ENCODE measurements around the gene ZFHX3.
A peak's percentile ranks its signal among the peaks of the same experiment; 100 is the strongest.
"Not testable (repeated sequence)": the region's sequence is repeated elsewhere in the genome, so short reads cannot be mapped to it uniquely, and the experiment has no call there.

The ZFHX3 gene

GRCh38 chr16:73021866-73022495 is 25.9 kb downstream of the ZFHX3 start:
- DNase-seq (ENCODE audit: low spot score) = no peak

GRCh38 chr16:73020409-73020884 is 27.5 kb downstream of the ZFHX3 start:
- peak; percentile 45 for DNase-seq (ENCODE audit: low spot score)

DNA sequence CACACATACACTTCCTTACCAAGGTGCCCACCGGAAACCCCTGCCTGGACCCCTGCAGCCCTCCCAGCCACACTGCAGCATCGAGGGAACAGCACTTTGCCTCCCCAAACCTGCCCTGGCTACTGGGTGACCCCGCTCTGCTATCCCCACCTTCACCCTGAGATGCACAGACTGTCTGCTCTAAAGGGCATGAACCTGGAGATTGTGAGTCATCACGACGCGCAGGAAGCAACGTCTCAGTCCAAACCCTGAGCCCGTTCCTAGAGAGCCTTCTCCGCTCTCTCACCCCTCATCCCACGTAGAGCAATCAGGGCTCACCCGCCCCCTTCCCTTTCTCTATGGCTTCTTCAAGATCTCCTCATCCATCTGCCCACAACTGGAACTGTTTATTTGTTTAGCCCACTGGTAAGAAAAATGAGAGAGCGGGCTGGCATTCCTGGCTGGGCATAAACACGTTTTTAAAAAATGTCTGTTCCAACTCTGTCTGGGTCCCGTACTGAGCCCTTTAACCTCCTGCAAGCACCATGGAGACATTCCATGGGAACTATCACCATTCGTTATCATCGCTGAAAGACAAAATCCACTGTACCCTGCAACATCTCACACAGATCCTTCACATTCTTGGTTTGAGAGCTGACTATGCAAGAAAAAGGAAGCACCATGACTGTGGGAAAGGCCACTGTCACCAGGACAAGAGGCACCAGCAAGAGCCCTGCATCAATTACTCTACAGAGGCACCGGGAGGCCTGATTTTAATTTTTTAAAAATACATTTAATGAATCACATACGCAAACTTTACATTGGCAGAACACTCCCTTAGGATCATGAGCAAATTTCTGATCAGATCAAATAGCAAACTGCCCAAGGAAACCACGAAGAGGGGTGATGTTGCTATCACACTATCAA is 28.2 kb downstream of the ZFHX3 start:
- DNase-seq (ENCODE audit: low spot score) = peak; percentile 16

GRCh38 chr16:73018821-73019456 is 29.0 kb downstream of the ZFHX3 start:
- DNase-seq (ENCODE audit: low spot score) = no peak

GRCh38 chr16:73017321-73017720 is 30.6 kb downstream of the ZFHX3 start:
- no peak for DNase-seq (ENCODE audit: low spot score)

- no peak for DNase-seq (ENCODE audit: low spot score)
Measured at GRCh38 chr16:73016488-73016830, 31.5 kb downstream of the ZFHX3 start.

- no peak for DNase-seq (ENCODE audit: low spot score)
Measured at GRCh38 chr16:73015612-73016487, 32.1 kb downstream of the ZFHX3 start.

- DNase-seq (ENCODE audit: low spot score) = no peak
Measured at GRCh38 chr16:73014768-73015167, 33.2 kb downstream of the ZFHX3 start.

DNA sequence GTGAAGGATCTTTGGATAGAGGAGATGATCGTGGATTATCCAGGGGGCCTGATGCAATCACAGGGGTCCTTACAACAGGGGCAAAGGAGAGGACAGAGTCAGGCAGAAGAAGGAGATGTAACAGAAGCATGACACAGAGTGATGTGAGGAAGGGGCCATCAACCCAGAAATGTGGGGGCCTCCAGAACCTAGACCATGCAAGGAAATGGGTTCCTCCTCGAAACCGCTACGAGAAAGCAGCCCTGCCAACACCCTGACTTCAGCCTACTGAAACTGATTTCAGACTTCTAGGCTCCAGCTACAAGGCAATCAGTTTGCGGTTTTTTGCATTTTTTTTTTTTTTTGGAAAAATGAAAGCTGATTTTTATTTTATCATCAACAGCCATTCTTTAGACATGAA is 34.0 kb downstream of the ZFHX3 start:
- no peak for DNase-seq (ENCODE audit: low spot score)

DNA sequence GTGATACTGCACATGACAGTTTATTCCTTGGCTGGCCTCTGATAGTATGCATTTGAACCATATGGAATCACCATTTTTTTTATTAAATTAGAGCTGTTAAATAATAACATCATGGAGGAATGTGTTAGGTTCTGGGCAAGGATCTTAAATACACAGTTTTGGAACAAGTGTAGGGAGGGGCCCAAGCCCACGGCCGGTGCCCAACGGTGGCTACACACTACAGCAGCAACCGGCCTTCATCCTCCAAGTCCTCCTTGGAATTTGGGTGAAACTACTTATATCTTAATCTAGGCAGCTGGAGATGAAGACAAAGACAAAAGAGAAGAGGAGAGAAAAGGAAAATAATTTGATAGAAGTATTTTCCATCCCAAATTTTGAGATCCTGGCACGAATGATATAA is 35.6 kb downstream of the ZFHX3 start:
- no peak for DNase-seq (ENCODE audit: low spot score)

GRCh38 chr16:73011926-73012325 is 36.0 kb downstream of the ZFHX3 start:
- no peak for DNase-seq (ENCODE audit: low spot score)

DNA sequence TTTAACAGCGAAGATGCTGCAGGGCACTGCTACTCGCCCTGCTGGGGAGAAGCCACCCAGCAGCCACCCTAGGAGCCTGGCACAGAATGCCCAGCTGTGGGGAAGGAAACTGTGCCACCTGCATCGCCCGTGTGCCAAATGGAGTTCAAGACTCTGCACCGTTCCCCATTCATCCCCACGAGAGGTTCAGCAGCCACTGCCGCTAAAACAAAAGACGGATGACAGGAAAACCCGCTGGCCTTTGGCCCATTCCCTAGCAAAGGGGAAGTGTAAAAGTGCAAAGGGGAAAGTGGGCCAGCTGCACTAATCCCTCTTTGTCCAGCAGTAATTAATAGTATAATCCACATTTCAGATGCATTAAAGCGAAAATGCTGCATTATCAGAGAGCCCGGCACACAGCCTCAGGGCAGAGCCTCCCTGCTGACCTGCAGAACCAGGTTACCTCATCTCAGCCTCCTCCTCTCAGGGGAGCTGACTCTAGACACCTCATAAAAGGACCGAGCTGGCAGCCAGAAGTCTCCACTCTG is 37.7 kb downstream of the ZFHX3 start:
- DNase-seq (ENCODE audit: low spot score) = no peak

- not testable (repeated sequence) for DNase-seq (ENCODE audit: low spot score)
Measured at GRCh38 chr16:73009710-73010109, 38.2 kb downstream of the ZFHX3 start.

- DNase-seq (ENCODE audit: low spot score) = no peak
Measured at GRCh38 chr16:73006026-73006425, 41.9 kb downstream of the ZFHX3 start.

GRCh38 chr16:73002866-73003265 is 45.1 kb downstream of the ZFHX3 start:
- DNase-seq (ENCODE audit: low spot score) = no peak

- DNase-seq (ENCODE audit: low spot score) = no peak
Measured at GRCh38 chr16:73000907-73001521, 46.9 kb downstream of the ZFHX3 start.

GRCh38 chr16:73000020-73000906 is 47.7 kb downstream of the ZFHX3 start:
- DNase-seq (ENCODE audit: low spot score) = no peak

DNA sequence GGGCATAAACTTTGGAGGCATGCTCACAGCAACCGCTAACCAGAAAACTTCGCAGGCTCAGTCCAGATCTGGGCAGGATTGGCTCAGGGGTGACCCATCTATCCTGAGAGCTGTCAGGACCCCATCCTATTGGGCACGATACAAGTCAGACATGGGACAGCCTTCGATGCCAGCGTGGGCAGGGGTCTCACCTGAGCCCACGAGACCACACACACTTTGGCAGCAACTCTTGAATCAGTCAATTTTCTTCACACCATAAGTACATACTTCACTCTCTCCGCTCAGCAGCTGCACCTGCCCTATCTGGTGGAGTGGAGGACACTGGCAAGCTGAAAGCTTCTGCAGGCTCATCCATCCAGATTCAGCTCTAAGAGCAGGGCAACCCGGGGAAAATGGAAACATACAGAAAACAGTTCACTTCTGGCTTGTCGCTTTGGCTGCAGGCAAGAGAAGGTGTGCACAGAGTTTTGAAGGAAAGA is 48.3 kb downstream of the ZFHX3 start:
- no peak for DNase-seq (ENCODE audit: low spot score)

- DNase-seq (ENCODE audit: low spot score) = no peak
Measured at GRCh38 chr16:72997141-72997542, 50.8 kb downstream of the ZFHX3 start.
